ENCODE results near the gene UPK3BL1.
"Not testable (repeated sequence)": the region's sequence is repeated elsewhere in the genome, so short reads cannot be mapped to it uniquely, and the experiment has no call there.

GRCh38 chr7:102627271-102627904, 15.2 kb downstream of the UPK3BL1 start:
- not testable (repeated sequence) for TF ChIP-seq CTCF (IDR thresholded peaks at IDR 0.05; ENCODE audit: low read length); EZH2 (optimal IDR thresholded peaks at IDR 0.05; ENCODE audit: low read depth, low read length)
